ENCODE results near the gene EXD3.

The EXD3 gene

DNA sequence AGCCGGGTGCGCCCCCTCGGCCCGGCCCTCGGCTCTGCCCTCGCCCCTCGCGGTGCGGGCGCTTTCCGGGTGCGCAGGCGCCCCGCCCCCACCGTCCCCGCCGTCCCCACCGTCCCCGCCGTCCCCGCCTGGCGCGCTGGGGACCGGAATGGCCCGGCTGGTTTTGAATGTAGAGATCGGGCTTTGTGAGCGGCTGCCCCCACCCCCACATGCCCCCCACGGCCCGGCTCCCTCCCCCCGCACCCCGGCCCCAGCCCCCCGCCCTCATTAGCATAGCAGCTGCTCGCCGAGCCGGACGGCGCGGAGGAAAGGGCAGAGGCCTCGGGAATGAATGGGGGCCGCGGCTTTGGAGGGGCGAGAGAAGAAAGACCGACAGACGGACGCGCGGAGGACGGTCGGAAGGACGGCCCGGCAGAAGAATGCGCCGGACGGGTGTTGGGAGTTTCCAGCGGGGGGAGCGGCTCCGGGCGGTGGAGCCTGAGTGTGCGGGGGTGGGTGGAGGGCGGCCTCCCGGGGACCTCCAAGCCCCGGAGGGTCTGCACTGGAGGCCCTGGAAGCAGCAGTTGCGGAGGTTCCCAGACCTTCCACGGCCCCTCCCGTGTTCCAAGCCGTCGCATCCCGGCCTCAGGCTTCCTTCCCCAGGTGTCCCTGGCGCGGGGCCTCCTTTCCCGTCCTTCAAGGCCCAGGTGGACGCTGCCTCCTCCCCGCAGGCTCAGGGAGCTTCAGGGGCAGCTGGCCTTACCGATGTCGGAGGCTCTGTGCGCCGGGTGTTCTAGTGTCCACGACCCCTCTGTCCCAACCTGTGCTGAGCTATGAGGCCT, 126.9 kb downstream of the EXD3 start:
- Histone ChIP-seq H3K4me3 (ENCODE audit: extremely low read depth, insufficient read depth, low read length, poor library complexity, severe bottlenecking) (peak overlapping the region; percentile 11), H3K36me3 (ENCODE audit: control insufficient read depth, insufficient read depth, low read length) (no peaks in the 10 kb centered on the region), H3K27ac (ENCODE audit: low read depth, low read length, severe bottlenecking) (no peak overlapping the region), H3K9me3 (ENCODE audit: control insufficient read depth, low read length) (no peaks in the 10 kb centered on the region), H3K4me1 (ENCODE audit: control insufficient read depth, insufficient read depth, low read length, poor library complexity, severe bottlenecking) (peaks cover 27% of the 10 kb centered on the region)
- WGBS, 2 experiments (ENCODE audit: insufficient coverage in 2 of 2), result 12 to 13% methylated on average over 44 to 48 of the region's 78 CpGs

DNA sequence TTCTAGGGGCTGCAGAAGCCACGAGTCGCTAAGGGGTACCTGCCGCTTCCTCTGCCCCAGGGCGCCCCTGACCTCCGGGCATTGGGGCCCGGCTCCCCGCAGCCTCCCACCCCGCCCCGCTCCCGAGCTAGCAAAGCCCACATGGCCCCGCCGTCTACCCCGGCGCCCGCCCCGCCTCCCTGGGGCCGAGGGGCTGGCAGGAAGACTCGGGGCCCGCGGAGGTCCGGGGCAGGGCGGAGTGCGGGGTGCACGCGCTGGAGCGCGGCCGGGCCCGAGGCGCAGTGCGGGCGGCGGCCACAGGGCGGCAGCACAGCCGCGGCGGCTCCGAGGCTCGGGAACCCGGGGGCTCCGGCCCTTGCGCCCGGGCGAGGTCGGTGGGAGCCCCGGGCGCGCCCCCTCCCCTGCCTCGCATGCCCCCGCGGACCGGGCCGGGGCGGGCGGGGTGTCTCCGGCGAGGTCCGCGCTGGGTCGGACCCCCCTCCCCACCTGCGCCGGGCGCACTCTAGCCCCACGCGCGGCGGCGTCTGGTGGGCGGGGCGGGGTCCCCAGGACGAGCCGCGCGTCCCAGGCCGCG, 127.6 kb downstream of the EXD3 start:
- Histone ChIP-seq H3K4me3 (ENCODE audit: extremely low read depth, insufficient read depth, low read length, poor library complexity, severe bottlenecking) (no peak overlapping the region), H3K36me3 (ENCODE audit: control insufficient read depth, insufficient read depth, low read length) (no peaks in the 10 kb centered on the region), H3K4me1 (ENCODE audit: control insufficient read depth, insufficient read depth, low read length, poor library complexity, severe bottlenecking) (peaks cover 25% of the 10 kb centered on the region), H3K27ac (ENCODE audit: low read depth, low read length, severe bottlenecking) (no peak overlapping the region), H3K9me3 (ENCODE audit: control insufficient read depth, low read length) (no peaks in the 10 kb centered on the region)
- WGBS, 2 experiments (ENCODE audit: insufficient coverage in 2 of 2), result 2% methylated on average over 68 of the region's 76 CpGs

DNA sequence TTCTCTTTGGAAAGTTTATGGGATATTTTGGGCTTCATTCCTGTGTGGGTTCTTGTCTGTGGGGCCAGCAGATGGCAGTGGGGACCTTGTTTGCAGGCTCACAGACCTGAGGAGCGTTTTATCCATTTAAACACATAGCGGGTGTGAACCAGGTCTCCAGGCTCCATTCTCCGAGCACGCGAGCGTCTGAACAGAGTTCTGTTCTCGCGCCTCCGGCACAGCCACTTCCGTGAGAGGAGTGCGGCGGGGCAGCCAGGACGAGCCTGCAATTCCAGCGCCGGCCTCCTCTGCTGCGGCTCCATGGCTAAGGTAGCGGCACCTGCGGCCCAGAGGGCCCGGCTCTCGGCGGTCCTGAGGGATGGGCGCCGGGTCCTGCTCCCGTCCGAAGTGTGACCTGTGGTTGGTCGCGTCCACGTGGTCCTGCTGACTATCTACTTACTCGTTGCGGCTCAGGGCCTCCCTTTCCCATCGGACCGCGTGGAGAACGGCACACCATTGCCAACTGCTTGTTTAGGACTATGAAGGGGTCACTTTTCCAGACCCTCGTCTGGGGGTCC, 128.2 kb downstream of the EXD3 start:
- Histone ChIP-seq H3K36me3 (ENCODE audit: control insufficient read depth, insufficient read depth, low read length) (no peaks in the 10 kb centered on the region), H3K9me3 (ENCODE audit: control insufficient read depth, low read length) (no peaks in the 10 kb centered on the region), H3K4me3 (ENCODE audit: extremely low read depth, insufficient read depth, low read length, poor library complexity, severe bottlenecking) (no peak overlapping the region), H3K27ac (ENCODE audit: low read depth, low read length, severe bottlenecking) (no peak overlapping the region), H3K4me1 (ENCODE audit: control insufficient read depth, insufficient read depth, low read length, poor library complexity, severe bottlenecking) (peaks cover 19% of the 10 kb centered on the region)
- 30 to 36% methylated on average over 33 to 35 of the region's 35 CpGs for WGBS, 2 experiments (ENCODE audit: insufficient coverage in 2 of 2)

DNA sequence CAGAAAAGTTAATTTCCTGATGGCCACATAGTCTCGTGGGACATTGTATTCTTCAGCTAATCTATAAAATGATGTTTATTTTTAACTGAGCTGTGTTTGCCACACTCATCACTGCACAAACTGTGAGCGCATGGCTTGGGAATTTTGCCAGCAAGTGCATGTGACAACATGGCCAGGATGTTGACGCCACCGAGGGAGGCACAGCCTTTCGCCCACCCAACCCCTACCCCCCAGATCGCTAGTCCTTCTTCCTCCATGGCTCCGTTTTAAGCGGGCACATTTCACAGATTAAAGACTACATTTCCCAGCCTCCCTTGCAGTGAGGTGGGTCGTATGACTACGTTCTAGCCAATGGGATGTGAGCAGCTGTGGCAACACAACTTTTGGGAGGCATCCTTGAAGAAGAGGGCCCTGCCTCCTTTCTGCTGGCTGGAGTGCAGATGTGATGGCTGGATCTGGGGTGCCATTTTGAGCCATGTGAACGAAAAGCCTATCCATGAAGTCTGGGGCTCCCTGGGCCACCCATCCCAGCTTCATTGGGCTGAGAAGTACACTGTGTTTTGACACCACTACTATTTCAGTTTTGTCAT, 128.8 kb downstream of the EXD3 start:
- H3K4me1 ChIP-seq (ENCODE audit: control insufficient read depth, insufficient read depth, low read length, poor library complexity, severe bottlenecking), result peaks cover 13% of the 10 kb centered on the region
- H3K27ac ChIP-seq (ENCODE audit: low read depth, low read length, severe bottlenecking), result no peak overlapping the region
- no peaks in the 10 kb centered on the region for H3K36me3 ChIP-seq (ENCODE audit: control insufficient read depth, insufficient read depth, low read length)
- WGBS, 2 experiments (ENCODE audit: insufficient coverage in 2 of 2), result 80 to 84% methylated on average over 8 to 10 of the region's 11 CpGs
- H3K4me3 ChIP-seq (ENCODE audit: extremely low read depth, insufficient read depth, low read length, poor library complexity, severe bottlenecking), result no peak overlapping the region
- H3K9me3 ChIP-seq (ENCODE audit: control insufficient read depth, low read length), result no peaks in the 10 kb centered on the region

DNA sequence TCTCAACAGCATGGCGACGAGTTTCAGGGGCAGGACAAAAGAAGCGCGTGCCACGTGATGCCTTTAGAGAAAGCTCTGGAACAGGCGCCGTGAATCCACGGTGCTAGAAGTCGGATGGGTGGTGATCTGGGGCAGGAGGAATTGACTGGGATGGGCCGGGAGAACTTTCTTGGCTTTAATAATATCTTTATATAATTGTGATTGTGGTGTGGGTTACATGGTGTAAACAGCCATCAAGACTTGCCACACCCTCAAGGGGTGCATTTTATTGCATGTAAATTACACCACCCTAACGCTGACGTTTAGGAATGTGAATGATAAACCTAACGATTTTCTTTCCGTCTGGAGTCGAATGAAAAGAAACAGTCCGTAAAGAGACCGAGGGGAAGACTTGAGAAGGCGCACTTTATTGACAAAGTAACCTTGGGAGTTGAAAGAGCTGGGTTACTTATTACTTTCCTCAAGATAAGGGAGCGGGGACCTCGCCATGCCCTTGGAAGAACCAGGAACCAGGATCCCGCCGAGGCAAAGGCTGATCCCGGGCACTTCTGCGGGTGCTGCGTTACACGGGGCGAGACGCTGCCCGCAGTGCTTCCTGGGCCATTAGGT, 129.4 kb downstream of the EXD3 start:
- no peak overlapping the region for H3K27ac ChIP-seq (ENCODE audit: low read depth, low read length, severe bottlenecking)
- 94 to 98% methylated on average over 25 to 27 of the region's 29 CpGs for WGBS, 2 experiments (ENCODE audit: insufficient coverage in 2 of 2)
- H3K4me1 ChIP-seq (ENCODE audit: control insufficient read depth, insufficient read depth, low read length, poor library complexity, severe bottlenecking), result peaks cover 8% of the 10 kb centered on the region
- H3K9me3 ChIP-seq (ENCODE audit: control insufficient read depth, low read length), result no peaks in the 10 kb centered on the region
- no peaks in the 10 kb centered on the region for H3K36me3 ChIP-seq (ENCODE audit: control insufficient read depth, insufficient read depth, low read length)
- H3K4me3 ChIP-seq (ENCODE audit: extremely low read depth, insufficient read depth, low read length, poor library complexity, severe bottlenecking), result no peak overlapping the region

DNA sequence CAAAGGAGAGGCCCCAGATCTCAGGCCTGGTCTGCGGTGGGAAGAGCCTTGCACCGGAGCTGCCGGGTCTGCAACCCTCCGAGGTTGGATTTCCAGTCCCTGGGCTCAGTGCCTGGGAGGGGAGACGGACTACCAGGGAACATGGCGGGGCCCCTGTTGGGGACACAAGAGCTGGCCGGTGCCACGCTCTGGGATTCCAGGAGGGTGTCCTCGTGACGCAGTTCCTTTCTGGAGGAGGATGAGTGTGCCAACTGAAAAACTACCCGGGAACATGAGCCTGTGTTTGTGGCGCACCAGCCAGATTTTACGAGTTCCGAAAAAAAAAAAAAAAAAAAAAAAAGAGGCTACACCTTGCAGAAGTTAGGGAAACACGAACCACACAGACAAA, 129.9 kb downstream of the EXD3 start:
- Histone ChIP-seq H3K4me1 (ENCODE audit: control insufficient read depth, insufficient read depth, low read length, poor library complexity, severe bottlenecking) (peaks cover 3% of the 10 kb centered on the region), H3K9me3 (ENCODE audit: control insufficient read depth, low read length) (no peaks in the 10 kb centered on the region), H3K36me3 (ENCODE audit: control insufficient read depth, insufficient read depth, low read length) (no peaks in the 10 kb centered on the region), H3K27ac (ENCODE audit: low read depth, low read length, severe bottlenecking) (no peak overlapping the region), H3K4me3 (ENCODE audit: extremely low read depth, insufficient read depth, low read length, poor library complexity, severe bottlenecking) (no peak overlapping the region)
- WGBS, 2 experiments (ENCODE audit: insufficient coverage in 2 of 2), result 82 to 93% methylated on average over 12 of the region's 15 CpGs

DNA sequence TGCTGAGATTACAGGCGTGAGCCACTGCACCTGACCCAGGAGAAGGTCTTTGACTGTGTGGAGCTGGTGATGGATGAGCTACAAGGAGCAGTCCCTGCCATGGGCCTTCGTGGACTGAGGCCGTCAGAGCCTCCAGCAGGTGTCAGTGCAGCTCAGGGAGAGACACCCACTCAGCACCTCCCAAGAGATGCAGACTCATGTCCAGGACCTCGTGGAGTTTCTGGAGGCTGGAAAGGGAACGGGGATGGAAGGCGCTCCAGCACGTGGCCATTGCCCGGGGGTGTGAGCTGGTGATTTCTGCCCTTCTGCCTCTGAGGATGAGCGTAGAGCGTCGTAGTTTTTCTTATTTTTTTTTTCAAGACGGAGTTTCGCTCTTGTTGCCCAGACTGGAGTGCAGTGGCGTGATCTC, 136.0 kb downstream of the EXD3 start:
- Histone ChIP-seq H3K4me3 (ENCODE audit: extremely low read depth, insufficient read depth, low read length, poor library complexity, severe bottlenecking) (no peak overlapping the region), H3K36me3 (ENCODE audit: control insufficient read depth, insufficient read depth, low read length) (peaks cover 19% of the 10 kb centered on the region), H3K27ac (ENCODE audit: low read depth, low read length, severe bottlenecking) (no peak overlapping the region), H3K9me3 (ENCODE audit: control insufficient read depth, low read length) (no peaks in the 10 kb centered on the region), H3K4me1 (ENCODE audit: control insufficient read depth, insufficient read depth, low read length, poor library complexity, severe bottlenecking) (no peaks in the 10 kb centered on the region)
- 66 to 70% methylated on average over 12 to 14 of the region's 14 CpGs for WGBS, 2 experiments (ENCODE audit: insufficient coverage in 2 of 2)

DNA sequence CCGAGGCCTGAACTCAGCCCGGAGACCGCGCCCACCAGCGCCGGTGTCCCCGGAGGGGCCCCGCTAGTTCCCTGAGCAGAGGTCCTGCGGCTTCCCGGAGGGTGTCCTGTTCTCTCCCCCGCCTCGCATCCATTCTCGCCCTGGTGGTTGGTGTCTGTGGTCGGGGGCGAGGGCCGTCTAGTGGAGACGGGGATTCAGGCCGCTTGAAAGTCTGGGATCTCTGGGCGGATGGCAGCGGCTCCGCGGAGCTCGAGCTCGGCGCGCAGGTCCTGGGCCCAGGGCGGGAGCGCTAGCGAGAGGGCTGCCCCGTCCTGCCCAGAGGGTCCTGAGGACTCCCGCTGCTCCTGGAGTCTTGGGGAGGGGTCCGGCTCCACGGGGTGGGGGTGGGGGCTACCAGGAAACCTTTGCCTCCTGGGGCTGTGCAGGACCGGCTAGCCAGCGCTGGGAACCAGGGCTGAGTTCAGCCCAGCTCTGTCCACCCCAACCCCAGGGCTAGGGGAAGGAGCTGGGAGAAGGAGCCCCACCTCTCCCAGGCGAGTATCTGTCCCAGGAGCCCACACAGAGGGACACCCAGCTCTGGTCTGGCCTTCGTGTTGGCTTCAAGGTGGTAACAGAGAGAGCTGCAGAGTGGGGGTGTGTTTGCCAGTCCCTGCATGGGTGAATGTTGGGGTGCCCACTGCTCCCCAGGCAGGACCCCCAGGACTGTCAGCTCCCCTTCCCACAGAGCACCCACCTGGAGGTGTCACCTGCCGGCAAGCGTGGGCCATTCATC, 141.4 kb downstream of the EXD3 start:
- peaks cover 11% of the 10 kb centered on the region for H3K4me1 ChIP-seq (ENCODE audit: control insufficient read depth, insufficient read depth, low read length, poor library complexity, severe bottlenecking)
- no peaks in the 10 kb centered on the region for H3K9me3 ChIP-seq (ENCODE audit: control insufficient read depth, low read length)
- H3K27ac ChIP-seq (ENCODE audit: low read depth, low read length, severe bottlenecking), result no peak overlapping the region
- WGBS, 2 experiments (ENCODE audit: insufficient coverage in 2 of 2), result 93% methylated on average over 33 to 35 of the region's 39 CpGs
- H3K4me3 ChIP-seq (ENCODE audit: extremely low read depth, insufficient read depth, low read length, poor library complexity, severe bottlenecking), result no peak overlapping the region
- peaks cover 40% of the 10 kb centered on the region for H3K36me3 ChIP-seq (ENCODE audit: control insufficient read depth, insufficient read depth, low read length)

DNA sequence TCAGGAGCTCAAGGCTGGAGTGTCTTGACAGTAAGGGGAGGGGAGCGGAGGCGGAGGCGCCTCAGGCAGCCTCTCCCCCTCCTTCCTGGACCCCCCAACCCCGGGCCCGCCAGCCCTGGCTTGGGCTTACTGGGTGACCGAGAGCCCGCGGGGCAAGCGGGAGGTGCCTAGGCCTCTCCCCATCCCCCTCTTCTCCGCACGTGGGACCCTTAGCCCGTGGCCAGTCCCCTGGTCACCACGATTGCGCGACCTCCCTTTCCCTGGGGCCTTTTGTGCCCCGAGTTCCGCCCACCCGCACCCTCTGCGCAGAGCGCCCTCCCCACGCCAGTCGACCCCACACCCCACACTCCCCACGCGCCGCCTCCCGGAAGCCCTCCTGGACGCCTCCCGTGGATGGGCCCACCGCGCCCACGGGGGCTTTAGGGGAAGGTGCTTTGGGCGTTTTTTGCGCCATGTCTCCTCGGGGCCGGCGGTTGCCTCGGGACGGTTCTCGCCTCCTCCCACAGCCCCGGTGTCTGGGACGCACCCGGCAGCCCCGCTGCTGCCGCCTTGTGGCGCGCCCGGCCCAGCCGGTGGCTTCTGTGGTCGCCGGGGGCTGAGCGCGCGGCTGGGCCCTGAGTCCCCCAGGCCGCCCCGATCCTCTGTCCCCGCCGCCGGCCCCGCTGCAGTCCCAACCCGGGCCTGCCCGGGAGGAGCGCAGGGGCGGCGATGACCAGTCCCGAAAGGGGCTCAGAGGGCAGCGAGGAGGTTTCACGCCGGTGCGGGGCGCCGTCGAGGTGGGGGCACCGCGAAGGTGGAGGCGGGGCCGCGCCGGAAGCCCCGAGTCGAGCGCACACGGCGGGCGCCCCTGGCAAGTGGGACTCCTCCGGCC, 142.3 kb downstream of the EXD3 start:
- WGBS, 2 experiments (ENCODE audit: insufficient coverage in 2 of 2), result 71 to 89% methylated on average over 57 to 80 of the region's 85 CpGs
- Histone ChIP-seq H3K9me3 (ENCODE audit: control insufficient read depth, low read length) (no peaks in the 10 kb centered on the region), H3K4me1 (ENCODE audit: control insufficient read depth, insufficient read depth, low read length, poor library complexity, severe bottlenecking) (peaks cover 19% of the 10 kb centered on the region), H3K4me3 (ENCODE audit: extremely low read depth, insufficient read depth, low read length, poor library complexity, severe bottlenecking) (no peak overlapping the region), H3K27ac (ENCODE audit: low read depth, low read length, severe bottlenecking) (no peak overlapping the region), H3K36me3 (ENCODE audit: control insufficient read depth, insufficient read depth, low read length) (peaks cover 40% of the 10 kb centered on the region)

Data from mesodermal cell (in vitro differentiated cells).